HEK293 (cell line): ENCODE measurements around the gene LMNA.

Experiments
- CTCF ChIP-seq: fragments of 450-650 bp; formaldehyde crosslinking; IDR thresholded peaks from 2 replicates; pipeline ENCODE4 v1.5.1; 2016; ENCODE audit warnings: missing biosample characterization, missing genetic modification characterization
- ZFP3 ChIP-seq: fragments of 450-650 bp; formaldehyde crosslinking; IDR thresholded peaks from 2 replicates; pipeline ENCODE4 v1.5.1; 2016; ENCODE audit warnings: low read depth, missing biosample characterization, missing genetic modification characterization
- ZFP37 ChIP-seq: fragments of 450-650 bp; formaldehyde crosslinking; IDR thresholded peaks from 2 replicates; pipeline ENCODE4 v1.5.1; 2016; ENCODE audit warnings: missing biosample characterization, missing genetic modification characterization

DNA sequence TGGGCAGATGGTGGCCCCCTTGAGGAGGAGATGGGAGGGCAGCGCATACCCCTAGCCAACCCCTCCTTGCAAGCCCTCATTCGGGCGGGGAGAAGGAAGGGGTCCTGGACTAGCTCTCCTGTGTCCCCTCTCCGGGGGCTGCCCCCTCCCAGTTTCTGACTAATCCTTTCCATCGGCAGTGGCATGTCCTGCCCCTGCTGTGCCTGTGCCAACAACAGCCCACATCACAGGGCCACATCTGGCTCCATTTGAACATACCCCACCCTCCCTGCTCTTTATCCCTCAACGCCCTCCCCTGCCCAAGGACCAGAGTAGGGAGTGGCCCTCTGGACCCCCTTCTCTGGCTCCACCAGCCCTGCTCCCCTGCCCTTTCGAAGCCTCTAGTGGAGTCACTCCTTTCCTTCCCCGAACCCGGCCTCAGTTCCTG, 11.0 kb upstream of the LMNA start:
- no peak for TF ChIP-seq CTCF (tag by site-specific recombination)
- TF ChIP-seq ZFP3, result no peak
- TF ChIP-seq ZFP37 (tag by site-specific recombination), result no peak
